K562 (cell line): Measurements from ENCODE around the gene CLDN15. TPM values are rescaled to one million over a fixed set of nuclear protein-coding genes. Genes with fewer than 3 reads are reported as not detected.

Experiments used
- ATAC-seq: fragments of 200-7000 bp; cut with Tn5 transposase; 3 replicates; pipeline ENCODE4 v1.9.1; 2020; ENCODE audit warnings: moderate library complexity
- BruUV-seq: library from RNA; stranded (reverse); fragments of 400-500 nt; replicated peaks from 2 replicates; lab custom pipeline; 2021; lab: Mats Ljungman, UMichigan
- CTCF ChIA-PET: fragments of 300-600 bp; formaldehyde crosslinking; extraction: SDS; loops from one replicate; lab custom pipeline; 2021; ENCODE audit warnings: low intra/inter-chr PET ratio; lab: Yijun Ruan, JAX
- POLR2A ChIA-PET: fragments of 300-600, 350-650 bp; sonication (Branson Sonifier 250); formaldehyde crosslinking; extraction: SDS; loops from one replicate; lab custom pipeline; 2021; ENCODE audit warnings: antibody characterized with exemption, inconsistent platforms; lab: Yijun Ruan, JAX
- DNase-seq, 4 experiments: peaks; one replicate each; pipeline versions ENCODE4 v3.0.0 to v3.0.0-alpha.2; 2011 to 2018; ENCODE audit warnings: low spot score in 3 of 4, mixed read lengths in 3 of 4; ENCODE audit errors: extremely low read depth in 1 of 4
- FAIRE-seq: peaks from 2 replicates; lab custom pipeline; 2011; peaks lifted over from hg19 to GRCh38; lab: Jason Lieb, UNC
- H2AFZ ChIP-seq: 2 replicates; pipeline ENCODE4 v1.6.0; 2011; ENCODE audit warnings: low read depth, low read length, control low read depth, inconsistent platforms
- H3K27ac ChIP-seq: fragments of 200-600 bp; 3 replicates; pipeline ENCODE4 v1.8.0; 2011; ENCODE audit warnings: low read depth, mild to moderate bottlenecking, control low read depth, inconsistent platforms, low read length, moderate library complexity, mixed read lengths; ENCODE audit errors: extremely low read depth
- H3K27me3 ChIP-seq, 2 experiments: fragments of 300-600 bp in 1 of 2; 2 replicates in 1 of 2; 3 replicates in 1 of 2; pipeline versions ENCODE4 v1.6.0 to v1.8.0; 2011; ENCODE audit warnings: inconsistent platforms in 2 of 2, low read length in 2 of 2, mild to moderate bottlenecking in 1 of 2, mixed read lengths in 1 of 2, moderate library complexity in 1 of 2; ENCODE audit not compliant: control insufficient read depth in 2 of 2, insufficient read depth in 2 of 2
- H3K36me3 ChIP-seq: fragments of 300-600 bp; 3 replicates; pipeline ENCODE4 v1.8.0; 2011; ENCODE audit warnings: mild to moderate bottlenecking, low read length, inconsistent platforms; ENCODE audit not compliant: control insufficient read depth, insufficient read depth
- H3K4me1 ChIP-seq, 2 experiments: fragments of 200-600 bp in 1 of 2; replicated peaks in 1 of 2; 2 replicates in 1 of 2; 3 replicates in 1 of 2; pipeline versions ENCODE4 v1.5.1 to v1.8.0; 2011; ENCODE audit warnings: inconsistent platforms in 2 of 2, low read length in 2 of 2, mild to moderate bottlenecking in 1 of 2, mixed read lengths in 1 of 2, moderate library complexity in 1 of 2; ENCODE audit not compliant: control insufficient read depth in 2 of 2, insufficient read depth in 2 of 2
- H3K4me2 ChIP-seq: 2 replicates; pipeline ENCODE4 v1.6.1; 2011; ENCODE audit warnings: low read length, control low read depth, inconsistent platforms, mixed read lengths; ENCODE audit not compliant: insufficient read depth
- H3K4me3 ChIP-seq: fragments of 200-600 bp; sonication (generic), shearing (Covaris generic); 2 replicates; pipeline ENCODE4 v1.5.1; 2016; ENCODE audit warnings: control low read depth, inconsistent platforms
- H3K79me2 ChIP-seq: fragments of 200-600 bp; 3 replicates; pipeline ENCODE4 v1.8.0; 2011; ENCODE audit warnings: low read length, inconsistent platforms; ENCODE audit not compliant: control insufficient read depth, insufficient read depth
- H3K9ac ChIP-seq, 2 experiments: 2 replicates each; pipeline versions ENCODE4 v1.6.0 to v1.6.1; 2011; ENCODE audit warnings: low read depth in 2 of 2, low read length in 2 of 2, control low read depth in 1 of 2, inconsistent platforms in 1 of 2, mild to moderate bottlenecking in 1 of 2, mixed read lengths in 1 of 2; ENCODE audit not compliant: insufficient read depth in 1 of 2
- H3K9me1 ChIP-seq: one replicate; pipeline ENCODE4 v1.6.0; 2011; ENCODE audit warnings: inconsistent platforms, mild to moderate bottlenecking, low read length, moderate library complexity; ENCODE audit not compliant: control insufficient read depth, insufficient read depth
- H3K9me3 ChIP-seq: replicated peaks from 2 replicates; pipeline ENCODE4 v1.5.1; 2011; ENCODE audit warnings: low read depth, low read length, inconsistent platforms; ENCODE audit not compliant: control insufficient read depth, insufficient read depth
- H4K20me1 ChIP-seq: replicated peaks from 2 replicates; pipeline ENCODE4 v1.6.1; 2011; ENCODE audit warnings: low read length, inconsistent platforms, mixed read lengths; ENCODE audit not compliant: control insufficient read depth, insufficient read depth
- ARHGAP35 ChIP-seq: fragments of 450-650 bp; IDR thresholded peaks from 2 replicates; pipeline ENCODE4 v1.6.1; 2018; ENCODE audit not compliant: partially characterized antibody
- ID3 ChIP-seq, 2 experiments: fragments of 250-450 bp in 1 of 2; fragments of 450-650 bp in 1 of 2; sonication (Bioruptor Pico) in 1 of 2; IDR thresholded peaks; 2 replicates each; pipeline versions ENCODE4 v1.6.1 to v1.8.0; 2016 to 2021; ENCODE audit warnings: mild to moderate bottlenecking in 2 of 2, moderate library complexity in 2 of 2, missing compliant biosample characterization in 1 of 2, missing genetic modification characterization in 1 of 2
- TCF15 ChIP-seq: fragments of 250-450 bp; sonication (Bioruptor Pico); IDR thresholded peaks from 2 replicates; pipeline ENCODE4 v1.8.0; 2022; ENCODE audit warnings: moderate library complexity, mild to moderate bottlenecking, inconsistent platforms
- UBTF ChIP-seq, 2 experiments: IDR thresholded peaks; 2 replicates each; pipeline ENCODE4 v1.6.1; 2012; ENCODE audit warnings: improper control_type of control experiment in 2 of 2, low read depth in 2 of 2, low read length in 2 of 2, borderline replicate concordance in 1 of 2
- WGBS: fragments of 100-300 bp; shearing (Covaris generic); methylation state at CpG from one replicate; pipeline ENCODE4 v1.1.6; 2016; ENCODE audit warnings: low coverage, mixed read lengths; ENCODE audit not compliant: insufficient coverage; ENCODE audit errors: missing lambda C conversion rate; 5-methylcytosine and 5-hydroxymethylcytosine counted together
- in situ Hi-C: fragments of 300-500 bp; cut with MboI; formaldehyde crosslinking; loops from 4 replicates; pipeline ENCODE4 v1.15.0; 2018; ENCODE audit warnings: inconsistent platforms, mixed read lengths
- intact Hi-C: fragments of 100-400 bp; cut with micrococcal nuclease; formaldehyde crosslinking; loops from 2 replicates; pipeline ENCODE4 v1.14.2; 2022
- polyA plus RNA-seq, 8 experiments: library from polyadenylated mRNA; depleted of rRNA in 4 of 8; stranded (reverse) in 5 of 8; unstranded in 3 of 8; fragments of >200 nt; fragmentation: Nextera tagmentation in 2 of 8; fragmentation: Illumina TruSeq in 1 of 8; extraction: Ambion mirVana in 2 of 8; extraction: Trizol in 1 of 8; gene quantifications; 2 replicates each; pipeline versions ENCODE4 v1.2.1 to v1.2.3, GENCODE V29; 2011 to 2014; ENCODE audit warnings: inconsistent platforms in 1 of 8, missing spikeins in 1 of 8
- total RNA-seq, 7 experiments: library from RNA; depleted of rRNA in 6 of 7; stranded (reverse); fragments of >200 nt in 6 of 7; fragmentation: Illumina TruSeq in 2 of 7; extraction: Trizol in 2 of 7; gene quantifications; 2 replicates each; pipeline versions ENCODE4 v1.2.1 to v1.2.3, GENCODE V29; 2011 to 2021; ENCODE audit warnings: low replicate concordance in 1 of 7

CLDN15 gene
- total and polyA plus RNA-seq, 9 of the 15 experiments (the other 6 are each of a cell fraction or from before 2014, with no cell fraction given): 0.32 to 14.5 (median 7.4) TPM

- CTCF ChIA-PET: interaction anchor here (0.7 kb wide), 1 partner anchor 142 kb away, joined by 6 read pairs; no protein-coding TSS in a partner anchor
- WGBS: 79% methylated on average over 3 of the region's 5 CpGs
- no peak for TF ChIP-seq UBTF (IDR thresholded peaks at IDR 0.05; ENCODE audit: borderline replicate concordance in 1 of 2, low read depth in 2 of 2, low read length in 2 of 2)
- TF ChIP-seq ID3 (CRISPR knock-in tag; IDR thresholded peaks at IDR 0.05): no peak
- no peak for TF ChIP-seq ID3 (tag; IDR thresholded peaks at IDR 0.05)
- no peak for TF ChIP-seq ARHGAP35
- no peak for TF ChIP-seq TCF15
- Histone ChIP-seq H3K4me1 (peaks cover 0 to 4% of the 10 kb centered on the region in 2 experiments; a peak in 3 of 5 replicates), H3K9me1 (no peaks in the 10 kb centered on the region), H3K9me3 (no peaks in the 10 kb centered on the region; the same call in 1 of the 2 replicates), H3K27ac (no peak overlapping the region), H4K20me1 (no peaks in the 10 kb centered on the region), H3K4me2 (no peak overlapping the region), H3K9ac (no peak overlapping the region), H3K79me2 (no peaks in the 10 kb centered on the region), H3K36me3 (no peaks in the 10 kb centered on the region), H3K27me3 (peaks cover 19 to 38% of the 10 kb centered on the region in 2 experiments), H3K4me3 (no peak overlapping the region), H2AFZ (no peak overlapping the region)
- FAIRE-seq (no peak), ATAC-seq (no peak), DNase-seq (no peak)
- intact Hi-C loops: no loop called here
- BruUV-seq: no TSS peak
- in situ Hi-C loops: no loop called here
- POLR2A ChIA-PET: no interaction called here
Observed at GRCh38 chr7:101271021-101271420, 33.4 kb upstream of the CLDN15 start.
